OCI-LY7 (cell line): Measurements from ENCODE around the gene KCND3.

ENCODE experiments used
- CTCF ChIP-seq: fragments of 200-600 bp; sonication (generic); conservative IDR thresholded peaks from 2 replicates; pipeline ENCODE4 v1.5.1; 2014; ENCODE audit warnings: mild to moderate bottlenecking, antibody characterized with exemption, low read length, moderate library complexity, mixed read lengths
- EZH2phosphoT487 ChIP-seq: fragments of 200-600 bp; sonication (generic); IDR thresholded peaks from 2 replicates; pipeline ENCODE4 v1.6.1; 2018; ENCODE audit warnings: low read depth, borderline replicate concordance, mild to moderate bottlenecking, mixed run types, antibody characterized with exemption, low read length, moderate library complexity, mixed read lengths

GRCh38 chr1:111769517-111770146, 219.8 kb downstream of the KCND3 start:
- TF ChIP-seq CTCF (peak; percentile 97), EZH2phosphoT487 (no peak)
